GM23248 (cell line): Measurements from ENCODE around the gene MAP3K13.

ENCODE experiments used
- EZH2 ChIP-seq: fragments of 200-600 bp; sonication (generic); IDR thresholded peaks from 2 replicates; pipeline ENCODE4 v1.6.1; 2018; ENCODE audit warnings: antibody characterized with exemption, mild to moderate bottlenecking; ENCODE audit not compliant: insufficient read depth, poor library complexity, severe bottlenecking
- EZH2phosphoT487 ChIP-seq: fragments of 200-600 bp; sonication (generic); IDR thresholded peaks from 2 replicates; pipeline ENCODE4 v1.6.1; 2018; ENCODE audit warnings: antibody characterized with exemption, moderate library complexity, mild to moderate bottlenecking, low read depth; ENCODE audit not compliant: insufficient read depth

- TF ChIP-seq EZH2 = no peak
- no peak for TF ChIP-seq EZH2phosphoT487
Measured at GRCh38 chr3:185439745-185440466, 77.0 kb downstream of the MAP3K13 start.
